GM12872 (cell line): ENCODE results near the gene HLA-B.

Experiments used
- TF ChIP-seq, protein P1 (sequence below): IDR thresholded peaks from 3 replicates; pipeline ENCODE4 v1.5.1; 2011; ENCODE audit warnings: low read depth, mild to moderate bottlenecking, low read length, moderate library complexity; ENCODE audit not compliant: insufficient read depth

Gene HLA-B

DNA sequence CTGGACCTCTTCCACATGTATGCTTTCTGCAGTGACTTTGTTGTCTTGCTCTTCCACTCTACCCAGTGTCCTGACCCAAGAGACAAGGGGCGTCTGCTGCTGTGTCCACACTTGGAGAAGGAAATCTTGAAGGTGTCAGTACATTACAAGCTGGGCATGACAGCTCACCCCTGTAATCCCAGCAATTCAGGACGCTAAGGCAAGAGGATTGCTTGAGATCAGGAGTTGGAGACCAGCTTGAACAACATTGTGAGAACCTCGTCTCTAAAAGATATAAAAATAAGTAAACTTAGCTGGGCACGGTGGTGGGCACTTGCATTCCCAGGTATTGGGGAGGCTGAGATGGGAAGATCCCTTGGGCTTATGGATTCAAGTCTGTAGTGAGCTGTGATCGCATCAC lies 5.8 kb upstream of the HLA-B start:
- TF ChIP-seq, protein P1, sequence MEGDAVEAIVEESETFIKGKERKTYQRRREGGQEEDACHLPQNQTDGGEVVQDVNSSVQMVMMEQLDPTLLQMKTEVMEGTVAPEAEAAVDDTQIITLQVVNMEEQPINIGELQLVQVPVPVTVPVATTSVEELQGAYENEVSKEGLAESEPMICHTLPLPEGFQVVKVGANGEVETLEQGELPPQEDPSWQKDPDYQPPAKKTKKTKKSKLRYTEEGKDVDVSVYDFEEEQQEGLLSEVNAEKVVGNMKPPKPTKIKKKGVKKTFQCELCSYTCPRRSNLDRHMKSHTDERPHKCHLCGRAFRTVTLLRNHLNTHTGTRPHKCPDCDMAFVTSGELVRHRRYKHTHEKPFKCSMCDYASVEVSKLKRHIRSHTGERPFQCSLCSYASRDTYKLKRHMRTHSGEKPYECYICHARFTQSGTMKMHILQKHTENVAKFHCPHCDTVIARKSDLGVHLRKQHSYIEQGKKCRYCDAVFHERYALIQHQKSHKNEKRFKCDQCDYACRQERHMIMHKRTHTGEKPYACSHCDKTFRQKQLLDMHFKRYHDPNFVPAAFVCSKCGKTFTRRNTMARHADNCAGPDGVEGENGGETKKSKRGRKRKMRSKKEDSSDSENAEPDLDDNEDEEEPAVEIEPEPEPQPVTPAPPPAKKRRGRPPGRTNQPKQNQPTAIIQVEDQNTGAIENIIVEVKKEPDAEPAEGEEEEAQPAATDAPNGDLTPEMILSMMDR, result no peak

DNA sequence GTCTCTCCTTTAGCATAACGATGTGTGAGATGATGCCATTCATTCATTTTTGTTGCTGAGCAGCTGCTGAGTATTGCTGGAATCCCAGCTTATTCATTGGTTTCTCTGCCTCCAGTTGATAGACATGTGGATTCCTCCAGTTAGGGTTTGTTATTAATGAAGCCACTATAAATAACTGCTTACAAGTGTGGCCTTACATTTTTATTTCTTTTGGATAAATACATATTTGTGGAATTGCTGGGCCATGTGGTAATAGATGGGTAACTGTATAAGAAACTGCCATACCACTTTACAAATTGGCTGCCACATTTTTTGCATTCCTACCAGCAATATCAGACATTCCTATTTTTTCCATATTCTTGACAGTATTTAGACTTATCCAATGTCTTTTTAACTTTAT lies 2.6 kb upstream of the HLA-B start:
- TF ChIP-seq, protein P1, result no peak

DNA sequence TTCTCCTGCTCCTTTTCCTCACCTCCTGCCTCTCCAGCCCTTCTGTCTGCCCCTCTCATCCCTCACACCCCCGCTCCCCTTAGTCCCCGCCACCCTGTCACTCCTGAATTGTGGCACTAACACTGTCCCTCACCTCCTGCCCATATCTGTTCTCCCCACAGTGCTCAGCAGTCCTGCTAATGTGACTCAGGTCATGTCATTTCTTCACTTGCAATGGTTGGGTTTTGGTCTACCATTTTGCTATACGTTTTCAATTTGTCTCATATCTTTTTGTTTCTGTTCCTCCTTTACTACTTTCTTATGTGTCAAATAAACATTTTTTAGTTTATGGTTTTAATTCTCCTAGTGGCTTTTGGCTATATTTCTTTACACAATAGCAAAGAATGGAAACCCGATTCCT lies 1.3 kb upstream of the HLA-B start:
- TF ChIP-seq, protein P1, result no peak

DNA sequence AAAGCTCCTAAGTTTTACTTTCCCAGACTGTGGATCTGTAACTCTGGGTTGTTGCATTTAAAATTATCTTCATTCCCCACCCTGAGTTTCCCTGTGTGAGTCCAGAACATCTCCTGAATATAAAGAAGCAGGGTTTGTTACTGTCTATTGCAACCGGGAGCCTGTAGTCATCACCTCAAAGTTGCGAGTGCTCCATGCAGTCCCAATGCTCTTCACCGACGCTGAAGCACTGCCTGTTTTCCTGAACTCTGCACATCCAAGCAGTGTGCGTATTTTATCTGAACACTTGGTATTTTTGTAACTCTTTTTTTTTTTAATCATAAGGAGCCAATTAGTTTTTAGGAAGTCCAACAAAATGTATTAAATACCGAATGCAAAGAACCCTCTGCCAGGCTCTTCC lies 907 bp upstream of the HLA-B start:
- TF ChIP-seq, protein P1, result no peak

DNA sequence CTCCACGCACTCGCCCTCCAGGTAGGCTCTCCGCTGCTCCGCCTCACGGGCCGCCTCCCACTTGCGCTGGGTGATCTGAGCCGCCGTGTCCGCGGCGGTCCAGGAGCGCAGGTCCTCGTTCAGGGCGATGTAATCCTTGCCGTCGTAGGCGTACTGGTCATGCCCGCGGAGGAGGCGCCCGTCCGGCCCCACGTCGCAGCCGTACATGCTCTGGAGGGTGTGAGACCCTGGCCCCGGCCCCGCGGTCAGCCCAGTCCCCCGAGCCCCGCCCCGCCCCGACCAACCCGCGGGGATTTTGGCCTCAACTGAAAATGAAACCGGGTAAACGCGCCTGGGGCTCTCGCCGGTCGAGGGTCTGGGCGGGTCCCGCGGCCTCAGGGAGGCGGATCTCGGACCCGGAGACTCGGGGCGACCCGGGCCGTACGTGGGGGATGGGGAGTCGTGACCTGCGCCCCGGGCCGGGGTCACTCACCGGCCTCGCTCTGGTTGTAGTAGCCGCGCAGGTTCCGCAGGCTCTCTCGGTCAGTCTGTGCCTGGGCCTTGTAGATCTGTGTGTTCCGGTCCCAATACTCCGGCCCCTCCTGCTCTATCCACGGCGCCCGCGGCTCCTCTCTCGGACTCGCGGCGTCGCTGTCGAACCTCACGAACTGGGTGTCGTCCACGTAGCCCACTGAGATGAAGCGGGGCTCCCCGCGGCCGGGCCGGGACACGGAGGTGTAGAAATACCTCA lies 598 bp downstream of the HLA-B start:
- TF ChIP-seq, protein P1, result no peak

DNA sequence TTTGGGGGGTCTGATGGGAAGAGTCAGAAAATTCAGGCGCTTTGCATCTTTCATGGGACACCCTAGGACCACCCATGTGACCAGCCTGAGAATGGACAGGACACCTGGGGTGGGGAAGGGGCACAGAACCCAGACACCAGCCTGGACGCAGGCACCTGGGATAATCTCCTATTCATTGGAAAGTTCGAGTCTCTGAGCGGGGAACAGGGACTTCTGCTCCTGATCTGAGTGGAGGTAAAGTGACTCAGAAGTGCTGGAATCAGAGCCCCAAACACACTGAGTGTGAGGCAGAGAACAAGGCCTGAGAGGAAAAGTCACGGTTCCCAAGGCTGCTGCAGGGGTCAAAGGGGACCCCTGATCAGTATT lies 1.4 kb downstream of the HLA-B start:
- TF ChIP-seq, protein P1, result no peak

DNA sequence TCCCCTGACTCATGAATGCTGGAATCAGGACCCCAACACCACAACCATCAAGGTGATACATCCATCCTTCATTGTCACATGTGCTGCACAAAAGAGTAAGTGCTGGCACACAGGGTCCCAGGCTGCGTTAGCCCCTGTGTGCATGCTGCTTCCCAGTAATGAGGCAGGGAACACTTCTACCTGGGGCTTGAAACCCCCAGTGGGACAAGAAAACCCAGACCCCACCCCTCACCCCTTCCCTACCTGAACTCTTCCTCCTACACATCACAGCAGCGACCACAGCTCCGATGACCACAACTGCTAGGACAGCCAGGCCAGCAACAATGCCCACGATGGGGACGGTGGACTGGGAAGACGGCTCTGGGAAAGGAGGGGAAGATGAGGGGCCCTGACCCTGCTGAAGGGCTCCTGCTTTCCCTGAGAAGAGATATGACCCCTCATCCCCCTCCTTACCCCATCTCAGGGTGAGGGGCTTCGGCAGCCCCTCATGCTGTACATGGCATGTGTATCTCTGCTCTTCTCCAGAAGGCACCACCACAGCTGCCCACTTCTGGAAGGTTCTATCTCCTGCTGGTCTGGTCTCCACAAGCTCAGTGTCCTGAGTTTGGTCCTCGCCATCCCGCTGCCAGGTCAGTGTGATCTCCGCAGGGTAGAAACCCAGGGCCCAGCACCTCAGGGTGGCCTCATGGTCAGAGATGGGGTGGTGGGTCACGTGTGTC lies 2.0 kb downstream of the HLA-B start:
- TF ChIP-seq, protein P1, result no peak
